Left ventricle myocardium inferior (tissue), 1 donor: Measurements from ENCODE around the gene ANK3. TPM values are rescaled to one million over a fixed set of nuclear protein-coding genes. Genes with fewer than 3 reads are reported as not detected.

Experiments
- DNase-seq: peaks from one replicate; pipeline ENCODE4 v3.0.0-alpha.2; 2020
- H3K27ac ChIP-seq: fragments of 200-600 bp; replicated peaks from 2 replicates; pipeline ENCODE4 v1.8.0; 2021
- H3K27me3 ChIP-seq: fragments of 200-600 bp; 2 replicates; pipeline ENCODE4 v1.8.0; 2021; ENCODE audit warnings: low read depth
- H3K36me3 ChIP-seq: fragments of 200-600 bp; 2 replicates; pipeline ENCODE4 v1.8.0; 2021
- H3K4me1 ChIP-seq: fragments of 200-600 bp; 2 replicates; pipeline ENCODE4 v1.8.0; 2021
- H3K4me3 ChIP-seq: fragments of 200-600 bp; 2 replicates; pipeline ENCODE4 v1.8.0; 2021; ENCODE audit warnings: mild to moderate bottlenecking, moderate library complexity
- H3K9me3 ChIP-seq: fragments of 200-600 bp; replicated peaks from 2 replicates; pipeline ENCODE4 v1.8.0; 2021
- CTCF ChIP-seq: fragments of 200-600 bp; IDR thresholded peaks from 2 replicates; pipeline ENCODE4 v1.8.0; 2021; ENCODE audit warnings: antibody characterized with exemption, mild to moderate bottlenecking, borderline replicate concordance
- intact Hi-C: fragments of 100-400 bp; cut with micrococcal nuclease; formaldehyde crosslinking; loops from one replicate; pipeline ENCODE4 v1.11.0; 2022
- total RNA-seq: library from RNA; stranded (reverse); fragmentation: NEBNext Ultra II Directional; extraction: Animal tissue kit (Norgen Biotek cat#: 25700); gene quantifications from one replicate; pipeline ENCODE4 v1.2.1, GENCODE V29; 2021
- donor health status: DM: no; HTN: yes; CAD: no; lungs with severe emphysema.

Gene ANK3
- total RNA-seq, 1 donor from 2014 or later: 179 TPM

GRCh38 chr10:60310740-60311139, 78.9 kb downstream of the ANK3 start:
- H3K9me3 ChIP-seq: no peaks in the 10 kb centered on the region
- H3K27ac ChIP-seq: no peak overlapping the region
- DNase-seq: no peak
- TF ChIP-seq CTCF: no peak
- intact Hi-C loops: no loop called here
- no peaks in the 10 kb centered on the region for H3K27me3 ChIP-seq
- no peaks in the 10 kb centered on the region for H3K36me3 ChIP-seq
- peaks cover 5% of the 10 kb centered on the region for H3K4me1 ChIP-seq
- no peak overlapping the region for H3K4me3 ChIP-seq

- DNase-seq: no peak
- intact Hi-C loops: no loop called here
- Histone ChIP-seq H3K27ac (no peak overlapping the region), H3K4me1 (peaks cover 10% of the 10 kb centered on the region), H3K27me3 (no peaks in the 10 kb centered on the region), H3K9me3 (no peaks in the 10 kb centered on the region), H3K4me3 (no peak overlapping the region), H3K36me3 (no peaks in the 10 kb centered on the region)
- TF ChIP-seq CTCF: no peak
These were observed 79.8 kb downstream of the ANK3 start for GRCh38 chr10:60309891-60310290.

GRCh38 chr10:60309371-60309770, 80.3 kb downstream of the ANK3 start:
- Histone ChIP-seq H3K4me3 (no peak overlapping the region), H3K27me3 (no peaks in the 10 kb centered on the region), H3K36me3 (no peaks in the 10 kb centered on the region), H3K27ac (no peak overlapping the region), H3K4me1 (peaks cover 12% of the 10 kb centered on the region), H3K9me3 (no peaks in the 10 kb centered on the region)
- TF ChIP-seq CTCF: no peak
- intact Hi-C loops: no loop called here
- no peak for DNase-seq

GRCh38 chr10:60305380-60305892, 84.2 kb downstream of the ANK3 start:
- DNase-seq: no peak
- H3K4me3 ChIP-seq: no peak overlapping the region
- peak overlapping the region; percentile 59 for H3K27ac ChIP-seq
- no peaks in the 10 kb centered on the region for H3K27me3 ChIP-seq
- H3K4me1 ChIP-seq: peaks cover 10% of the 10 kb centered on the region
- H3K9me3 ChIP-seq: peaks cover 10% of the 10 kb centered on the region
- H3K36me3 ChIP-seq: no peaks in the 10 kb centered on the region
- TF ChIP-seq CTCF: no peak
- intact Hi-C loops: no loop called here

GRCh38 chr10:60304829-60305379, 84.8 kb downstream of the ANK3 start:
- no peak for DNase-seq

More at GRCh38 chr10:60304829-60305379, 84.8 kb downstream of the ANK3 start:
- TF ChIP-seq CTCF: no peak
- Histone ChIP-seq H3K27me3 (no peaks in the 10 kb centered on the region), H3K27ac (peak overlapping the region; percentile 59), H3K36me3 (no peaks in the 10 kb centered on the region), H3K4me1 (peaks cover 14% of the 10 kb centered on the region), H3K4me3 (no peak overlapping the region), H3K9me3 (peaks cover 10% of the 10 kb centered on the region)
- intact Hi-C loops: no loop called here
